HG03520 (cell line): ENCODE measurements around the gene CEP350.
A peak's percentile ranks its signal among the peaks of the same experiment; 100 is the strongest.

ENCODE experiments used
- ATAC-seq: cut with Tn5 transposase; IDR thresholded peaks from one replicate; pipeline ENCODE4 v1.9.1; 2021; ENCODE audit warnings: mild to moderate bottlenecking, moderate library complexity; ENCODE audit not compliant: unreplicated experiment

The CEP350 gene

DNA sequence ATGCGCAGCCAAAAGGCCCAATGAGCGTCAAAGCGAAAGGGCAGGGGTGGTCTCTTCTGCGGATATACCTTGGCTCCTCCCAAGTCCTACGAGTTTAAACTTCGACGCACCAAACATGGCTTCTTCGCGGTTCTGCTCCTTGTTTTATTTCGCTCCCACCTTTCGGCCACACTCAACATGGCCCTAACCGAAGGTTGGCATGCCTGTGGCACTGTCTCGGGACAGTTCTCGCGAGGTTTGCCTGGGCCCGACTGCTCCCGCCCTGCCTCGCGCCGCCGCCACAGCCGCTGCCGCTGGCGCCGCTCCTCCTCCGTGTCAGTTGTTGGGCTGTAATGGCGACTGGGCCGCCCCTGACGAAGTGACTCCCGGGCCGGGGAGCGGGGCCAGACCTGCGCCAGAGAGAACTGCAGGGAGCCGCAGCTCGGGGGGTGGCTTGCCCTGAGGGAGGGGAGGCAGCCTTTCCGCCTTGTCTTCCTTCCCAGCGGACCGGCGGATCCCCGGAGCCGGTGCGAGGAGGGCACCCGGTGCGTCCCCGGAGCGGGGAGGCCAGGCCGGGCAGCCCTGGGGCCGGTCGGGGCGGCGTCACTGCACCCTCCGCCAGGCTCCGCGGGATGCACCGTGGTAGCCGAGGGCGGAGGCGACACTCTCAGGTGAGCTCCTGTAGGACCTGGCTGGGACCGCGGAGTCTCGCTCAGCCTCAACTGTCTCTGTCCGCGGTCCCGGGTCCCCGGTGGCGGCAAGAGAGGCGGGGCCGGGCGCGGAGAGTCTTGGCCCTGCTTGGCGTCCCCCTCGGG is at the start of gene CEP350:
TSS of gene CEP350 (plus strand) at position 318 of the 794 bp plus-strand sequence. CDS start 31,372 bp downstream, outside the sequence.
- peak; percentile 86 for ATAC-seq

GRCh38 chr1:179910934-179911333 is 43.7 kb upstream of the CEP350 start:
- no peak for ATAC-seq

DNA sequence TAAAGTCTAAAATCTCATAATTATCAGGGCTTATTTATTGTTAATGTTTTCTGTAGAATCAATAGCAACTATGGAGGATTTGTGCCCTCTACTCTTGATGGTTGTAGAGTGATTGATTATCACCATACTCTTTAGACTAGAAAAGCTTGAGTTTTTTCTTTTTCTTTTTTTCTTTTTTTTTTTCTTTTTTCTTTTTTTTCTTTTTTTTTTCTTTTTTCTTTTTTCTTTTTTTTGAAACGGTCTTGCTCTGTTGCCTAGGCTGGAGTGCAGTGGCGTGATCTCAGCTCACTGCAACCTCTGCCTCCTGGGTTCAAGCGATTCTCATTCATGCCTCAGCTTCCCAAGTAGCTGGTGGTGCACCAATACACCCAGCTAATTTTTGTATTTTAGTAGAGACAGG is 42.8 kb upstream of the CEP350 start:
- ATAC-seq = no peak

- no peak for ATAC-seq
Observed at GRCh38 chr1:179917601-179918429, 36.8 kb upstream of the CEP350 start.

GRCh38 chr1:179921472-179921871 is 33.1 kb upstream of the CEP350 start:
- no peak for ATAC-seq

GRCh38 chr1:179921981-179922872 is 32.4 kb upstream of the CEP350 start:
- ATAC-seq = no peak

DNA sequence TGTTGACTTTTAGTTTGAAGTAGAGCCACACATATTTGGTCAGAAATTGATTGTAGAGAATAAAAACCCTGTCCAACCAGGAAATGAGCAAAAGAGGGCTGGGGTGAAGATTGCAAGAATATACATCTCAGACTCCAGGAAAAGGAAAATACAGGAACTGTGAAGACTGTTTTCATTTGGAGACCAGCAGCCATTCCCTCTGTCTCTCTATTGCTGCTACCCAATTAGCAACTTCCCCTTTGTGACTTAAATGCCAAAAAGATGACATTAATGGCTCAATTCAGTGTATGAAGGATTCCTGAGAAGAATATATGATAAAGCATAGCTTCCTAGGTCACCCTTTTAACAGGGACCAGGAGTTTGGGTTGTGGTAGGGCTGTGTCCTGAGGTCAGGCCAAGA is 31.6 kb upstream of the CEP350 start:
- no peak for ATAC-seq

- no peak for ATAC-seq
Observed at GRCh38 chr1:179924268-179924667, 30.3 kb upstream of the CEP350 start.

GRCh38 chr1:179925302-179925701 is 29.3 kb upstream of the CEP350 start:
- no peak for ATAC-seq

- no peak for ATAC-seq
Observed at GRCh38 chr1:179925922-179926849, 28.4 kb upstream of the CEP350 start.

DNA sequence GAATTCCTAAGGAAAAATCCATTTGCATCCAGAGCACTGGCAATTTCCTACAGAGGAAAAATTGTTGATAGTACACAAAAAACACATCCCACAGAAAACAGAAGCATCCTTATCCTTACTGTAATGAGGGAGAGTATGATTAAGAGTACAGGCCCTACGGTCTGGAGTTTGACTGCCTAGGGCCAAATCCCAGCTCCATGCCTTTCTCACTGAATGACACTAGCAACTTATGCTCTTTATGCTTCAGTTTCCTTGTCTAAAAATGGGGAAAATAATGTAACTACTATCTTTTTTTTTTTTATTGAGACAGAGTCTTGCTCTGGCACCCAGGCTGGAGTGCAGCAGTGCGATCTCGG is 27.8 kb upstream of the CEP350 start:
- no peak for ATAC-seq

GRCh38 chr1:179929955-179930798 is 24.4 kb upstream of the CEP350 start:
- ATAC-seq = no peak

- ATAC-seq = no peak
Observed at GRCh38 chr1:179930867-179931266, 23.7 kb upstream of the CEP350 start.

- ATAC-seq = no peak
Observed at GRCh38 chr1:179933219-179933618, 21.4 kb upstream of the CEP350 start.

- no peak for ATAC-seq
Observed at GRCh38 chr1:179935909-179936496, 18.6 kb upstream of the CEP350 start.

DNA sequence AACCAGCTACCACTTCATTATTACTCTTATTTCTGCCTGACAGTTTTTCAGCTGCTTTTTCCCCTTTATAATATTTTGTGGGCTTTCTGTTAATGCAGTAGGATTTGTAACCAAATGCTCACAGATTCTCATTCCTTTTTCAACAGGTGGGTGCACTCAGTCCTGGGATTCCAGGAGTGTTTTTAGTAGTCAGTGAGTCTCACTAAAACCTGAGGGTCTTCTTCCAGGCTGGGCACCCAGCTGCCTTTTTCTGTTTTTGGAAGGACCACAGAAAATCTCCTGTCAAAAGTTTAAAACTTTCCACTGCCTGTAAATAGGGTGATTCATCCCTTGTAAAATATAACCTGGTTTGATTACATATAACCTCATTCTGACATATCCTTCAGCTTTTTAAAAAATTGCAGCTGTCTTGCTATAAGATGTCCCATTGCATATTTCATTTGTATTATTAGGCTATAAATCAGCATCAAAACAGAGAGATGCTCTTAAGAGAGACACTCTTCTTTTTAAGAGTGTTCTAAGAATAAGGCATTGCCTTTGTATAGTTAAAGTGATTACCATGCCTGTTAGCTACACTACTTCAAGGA is 16.8 kb upstream of the CEP350 start:
- no peak for ATAC-seq

- no peak for ATAC-seq
Observed at GRCh38 chr1:179938752-179939151, 15.9 kb upstream of the CEP350 start.

- ATAC-seq = no peak
Observed at GRCh38 chr1:179939941-179940340, 14.7 kb upstream of the CEP350 start.
